Stimulated activated CD4-positive, alpha-beta T cell treated with anti-CD3 and anti-CD28 coated beads, Interleukin-1b, Interleukin-23, amount 100 ng/mL, for 4 hours (primary cell): ENCODE data around the gene MYL11.
"Not testable (repeated sequence)": the region's sequence is repeated elsewhere in the genome, so short reads cannot be mapped to it uniquely, and the experiment has no call there.

ENCODE experiments used
- DNase-seq, 2 donors: peaks; one replicate each; pipeline ENCODE4 v3.0.0-alpha.2; 2020; ENCODE audit warnings: low read depth in 2 of 2

MYL11 gene

GRCh38 chr16:30374538-30374937 is at the start of gene MYL11:
TSS of gene MYL11 (plus strand) at chr16:30374802. CDS start at chr16:30374858, 56 bp downstream.
- no peak for DNase-seq

DNA sequence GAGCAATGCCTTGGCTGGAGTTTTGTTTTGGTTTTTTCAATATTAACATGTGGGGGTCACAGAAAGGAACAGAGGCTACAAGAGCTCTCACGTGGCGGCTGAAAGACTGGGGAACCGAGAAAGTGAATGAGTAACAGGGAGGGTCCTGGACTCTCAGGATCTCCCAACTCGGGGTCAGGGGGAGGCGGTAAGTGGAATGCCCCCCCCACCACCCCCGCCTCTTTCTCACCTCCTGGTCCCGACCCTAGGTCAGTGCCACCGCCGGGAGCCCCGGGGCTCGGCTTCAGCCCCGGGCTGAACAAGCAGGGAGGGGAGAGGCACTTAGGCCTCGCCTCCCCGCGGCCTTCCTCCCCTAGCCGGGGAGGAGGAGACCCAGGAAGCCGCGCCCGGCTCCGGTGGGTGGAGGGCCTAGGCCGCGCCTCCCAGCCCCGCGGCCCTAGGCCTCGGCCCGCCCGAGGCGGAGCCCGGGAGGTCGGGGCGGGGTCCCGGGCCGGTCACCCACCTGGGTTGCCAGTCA is 40.1 kb upstream of the MYL11 start:
- DNase-seq, result peak; percentile 75 to 76

GRCh38 chr16:30335028-30335597 is 39.5 kb upstream of the MYL11 start:
- peak; percentile 72 to 78 for DNase-seq

- DNase-seq, result no peak
These were observed 38.8 kb upstream of the MYL11 start for GRCh38 chr16:30335598-30336474.

- DNase-seq, result not testable (repeated sequence)
These were observed 36.6 kb upstream of the MYL11 start for GRCh38 chr16:30337964-30338357.

DNA sequence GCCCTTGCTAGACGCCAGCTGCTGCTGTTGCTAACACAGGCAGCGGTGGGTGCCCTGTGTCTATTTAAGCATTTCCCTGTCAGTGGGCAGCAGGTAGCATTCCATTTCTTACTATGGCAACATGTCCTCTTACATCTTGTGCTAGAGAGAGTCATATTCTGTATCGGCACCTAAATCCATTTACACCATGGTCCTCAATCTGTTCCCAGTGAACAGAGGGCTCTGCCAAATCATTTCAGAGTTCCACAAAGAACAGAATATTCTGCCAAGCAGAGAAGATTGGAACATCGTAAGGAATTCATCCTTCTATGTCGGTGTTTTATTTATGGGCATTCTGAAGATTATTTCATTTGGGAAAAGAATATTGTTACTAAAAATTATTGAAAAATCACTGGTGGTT is 35.9 kb upstream of the MYL11 start:
- DNase-seq, result not testable (repeated sequence)

DNA sequence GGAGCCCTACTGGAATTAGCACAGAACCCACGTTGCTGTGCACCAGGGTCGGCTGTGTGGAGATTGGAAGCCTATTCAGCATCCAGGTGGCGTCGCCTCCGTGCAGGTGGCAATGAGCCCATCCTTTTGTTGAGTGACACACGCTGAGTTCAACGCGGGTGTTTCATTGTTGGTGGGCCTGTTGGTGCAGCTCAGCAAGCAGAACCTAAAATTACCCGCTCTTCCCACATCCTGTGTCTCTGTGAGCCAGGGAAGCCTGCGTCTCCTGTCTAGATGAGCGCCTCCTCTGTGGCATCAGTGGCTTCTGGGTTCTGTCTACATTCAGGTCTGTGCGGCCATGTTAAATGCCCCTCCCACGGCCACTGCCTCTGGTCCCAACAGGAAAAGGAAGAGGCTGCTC is 34.0 kb upstream of the MYL11 start:
- DNase-seq, result no peak

DNA sequence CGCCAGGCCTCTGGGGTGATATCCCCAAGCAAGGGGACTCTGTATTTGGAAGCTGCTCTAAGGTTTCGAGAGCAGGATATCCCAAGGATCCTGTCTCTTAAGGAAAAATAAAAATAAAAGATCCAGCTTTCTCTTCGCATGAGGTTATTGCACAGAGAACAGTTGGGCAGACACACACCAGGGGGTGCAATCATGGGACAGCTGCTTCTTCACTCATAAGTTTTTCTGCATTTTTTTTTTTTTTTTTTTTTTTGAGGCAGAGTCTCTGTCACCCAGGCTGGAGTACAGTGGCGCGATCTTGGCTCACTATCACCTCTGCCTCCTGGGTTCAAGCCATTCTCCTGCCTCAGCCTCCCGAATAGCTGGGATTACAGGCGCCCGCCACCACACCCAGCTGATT is 32.6 kb upstream of the MYL11 start:
- not testable (repeated sequence) for DNase-seq

DNA sequence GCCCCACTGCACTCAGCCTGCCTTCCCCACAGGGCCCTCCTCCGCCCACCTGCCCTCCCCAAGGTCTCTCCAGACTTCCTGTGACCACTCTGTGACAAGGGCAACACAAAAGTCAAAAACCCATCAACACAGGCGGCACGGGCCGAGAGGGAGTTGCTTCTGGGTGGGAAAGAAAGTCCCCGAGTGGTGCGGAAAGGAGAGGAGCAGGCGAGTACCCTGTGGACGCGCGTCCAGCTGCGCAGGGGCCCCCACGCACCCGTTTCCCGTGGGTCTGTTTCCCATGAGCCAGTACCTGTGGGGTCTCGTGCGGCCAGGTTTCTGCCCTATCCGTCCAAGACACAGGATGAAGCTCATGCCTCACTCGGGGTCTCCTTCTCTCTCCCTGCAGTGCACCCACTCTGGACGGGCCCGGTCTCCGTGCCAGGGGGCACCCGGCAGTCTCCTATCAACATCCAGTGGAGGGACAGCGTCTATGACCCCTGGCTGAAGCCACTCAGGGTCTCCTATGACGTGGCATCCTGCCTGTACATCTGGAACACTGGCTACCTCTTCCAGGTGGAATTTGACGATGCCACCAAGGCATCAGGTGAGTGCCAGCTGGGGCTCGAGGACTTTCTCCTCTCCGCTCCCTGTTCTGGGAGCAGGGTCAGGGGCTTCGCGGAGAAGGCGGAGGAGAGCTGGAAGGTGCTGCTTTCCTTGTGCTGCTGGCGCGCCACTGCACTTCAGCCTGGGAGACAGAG is 31.7 kb upstream of the MYL11 start:
- DNase-seq, result no peak

- not testable (repeated sequence) for DNase-seq
These were observed 31.1 kb upstream of the MYL11 start for GRCh38 chr16:30343491-30343820.

DNA sequence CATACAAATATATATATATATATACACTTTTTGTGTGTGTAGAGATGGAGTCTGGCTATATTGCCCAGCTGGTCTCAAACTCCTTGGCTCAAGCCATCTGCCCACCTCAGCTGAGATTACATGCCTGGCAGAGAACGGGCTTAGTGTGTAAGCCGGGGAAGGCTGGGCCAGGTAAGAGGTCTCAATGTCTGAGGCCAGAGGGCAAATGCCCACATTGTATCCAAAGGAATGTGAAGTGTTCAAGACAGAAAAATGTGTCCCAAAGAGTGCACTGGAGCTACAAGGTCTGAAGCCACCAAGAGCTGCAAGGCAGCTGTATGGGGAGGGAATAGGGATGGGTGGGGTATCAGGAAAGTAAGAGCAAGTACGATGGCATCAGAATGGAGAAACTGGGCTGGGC is 28.3 kb upstream of the MYL11 start:
- DNase-seq, result no peak

DNA sequence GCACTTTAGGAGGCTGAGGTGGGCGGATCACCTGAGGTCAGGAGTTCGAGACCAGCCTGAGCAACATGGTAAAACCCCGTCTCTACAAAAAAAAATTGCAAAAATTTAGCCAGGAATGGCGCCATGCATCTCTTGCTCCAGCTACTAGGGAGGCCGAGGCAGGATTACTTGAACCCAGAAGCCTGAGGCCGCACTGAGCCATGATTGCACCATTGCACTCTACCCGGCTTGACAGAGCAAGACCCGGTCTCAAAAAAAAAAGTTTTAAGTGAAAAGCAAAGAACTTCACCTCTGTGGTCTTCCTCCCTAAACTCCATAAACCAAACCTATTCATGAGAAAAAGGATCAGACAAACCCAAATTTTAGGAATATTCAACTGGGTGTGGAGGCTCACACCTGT is 26.5 kb upstream of the MYL11 start:
- no peak for DNase-seq

DNA sequence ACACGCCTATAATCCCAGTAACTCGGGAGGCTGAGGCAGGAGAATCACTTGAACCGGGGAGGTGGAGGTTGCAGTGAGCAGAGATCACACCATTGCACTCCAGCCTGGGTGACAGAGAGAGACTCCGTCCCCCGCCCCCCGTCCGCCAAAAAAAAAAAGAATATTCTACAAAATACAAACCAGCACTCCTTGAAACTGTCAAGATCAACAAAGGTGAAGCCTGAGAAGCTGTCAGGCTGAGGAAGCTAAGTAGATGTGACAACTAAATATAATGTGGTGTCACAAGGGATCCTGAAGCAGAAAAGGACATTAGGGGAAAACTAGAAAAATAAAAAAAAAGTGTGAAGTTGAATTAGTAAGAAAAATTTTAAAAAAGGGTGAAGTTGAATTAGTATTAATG is 25.7 kb upstream of the MYL11 start:
- DNase-seq, result no peak

- DNase-seq, result no peak
These were observed 24.9 kb upstream of the MYL11 start for GRCh38 chr16:30349675-30350074.

GRCh38 chr16:30350134-30350871 is 24.3 kb upstream of the MYL11 start:
- no peak for DNase-seq

GRCh38 chr16:30351001-30351441 is 23.6 kb upstream of the MYL11 start:
- DNase-seq, result no peak

GRCh38 chr16:30351586-30352419 is 22.8 kb upstream of the MYL11 start:
- no peak for DNase-seq

DNA sequence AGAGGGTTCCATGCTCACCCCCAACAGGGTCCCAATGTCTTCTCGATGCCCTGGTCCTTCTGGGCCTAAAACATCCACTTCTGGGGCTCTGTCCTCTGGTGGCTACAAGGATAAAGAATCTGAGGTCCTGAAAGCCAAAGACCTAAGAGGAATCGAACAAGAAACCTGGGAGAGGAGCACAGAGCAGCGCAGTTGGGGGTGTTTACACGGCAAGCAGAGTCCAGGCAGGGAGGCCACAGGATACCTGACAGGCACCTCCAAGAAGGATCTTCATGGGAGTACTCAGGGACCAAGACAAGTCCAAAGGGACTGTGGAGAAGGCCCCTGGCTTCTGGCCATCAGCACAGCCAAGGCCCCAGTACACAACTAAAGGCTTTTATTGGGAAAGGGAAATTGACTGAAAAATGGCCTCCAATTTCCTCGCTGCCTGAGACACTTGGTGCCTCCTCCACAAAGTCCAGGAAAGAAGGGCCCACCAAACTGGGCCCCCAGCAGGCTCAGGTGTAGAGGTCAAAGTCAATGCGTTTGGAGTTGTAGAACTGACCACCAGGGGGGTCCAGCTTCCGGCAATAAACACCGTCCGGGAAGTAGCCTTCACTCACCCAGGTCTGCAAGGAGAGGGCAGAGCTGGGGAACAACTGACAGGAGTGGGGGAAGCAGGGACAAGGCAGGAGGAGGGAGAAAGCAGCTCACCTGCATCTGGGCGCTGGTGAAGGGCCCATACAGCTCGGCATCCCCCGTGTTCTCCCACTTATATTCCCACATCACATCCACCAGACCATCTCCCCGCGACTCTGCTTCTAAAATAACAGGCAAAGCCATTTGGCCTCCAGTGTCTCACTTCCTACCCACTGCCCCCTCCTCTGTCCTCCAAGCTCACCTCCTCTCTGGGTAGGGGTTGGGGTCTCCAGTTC is 21.9 kb upstream of the MYL11 start:
- no peak for DNase-seq

DNA sequence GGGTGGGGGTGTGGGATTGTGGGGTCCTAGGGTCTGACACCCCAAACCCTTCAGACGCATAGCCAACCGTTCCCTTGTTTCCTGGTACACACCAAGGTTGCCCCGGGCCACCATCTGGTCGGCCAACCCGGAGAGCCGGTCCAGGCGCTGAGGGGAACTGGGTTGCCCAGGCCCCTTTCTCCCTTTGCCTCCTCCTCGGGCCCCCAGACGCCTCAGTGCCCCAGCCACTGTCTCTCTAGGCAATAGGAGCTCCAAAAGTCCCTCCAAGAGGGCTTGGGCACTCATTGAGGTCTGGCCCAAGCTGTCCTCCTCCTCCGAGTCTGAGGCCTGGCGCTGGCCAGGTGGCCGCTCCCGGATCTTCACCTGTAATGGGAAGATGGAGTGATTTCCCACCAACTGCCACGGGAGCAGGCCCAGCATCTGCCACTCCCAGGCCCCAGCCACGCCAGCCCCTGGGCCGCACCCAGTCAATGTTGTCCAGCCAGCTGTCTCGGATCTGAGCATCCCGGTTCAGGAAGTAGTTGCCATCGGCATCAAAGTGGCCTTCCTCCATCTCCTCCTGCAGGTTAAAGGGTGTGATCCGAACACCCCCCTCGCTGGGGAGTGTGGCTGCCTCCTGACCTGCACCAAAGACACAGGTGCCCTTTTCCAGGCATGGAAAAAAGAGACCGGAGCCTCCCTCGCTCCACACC is 21.0 kb upstream of the MYL11 start:
- no peak for DNase-seq
